Esophagus squamous epithelium (tissue), 5 donors: ENCODE results near the gene TGFB1. TPM values are rescaled to one million over a fixed set of nuclear protein-coding genes. Genes with fewer than 3 reads are reported as not detected.
"Not testable (repeated sequence)": the region's sequence is repeated elsewhere in the genome, so short reads cannot be mapped to it uniquely, and the experiment has no call there.

ENCODE experiments used
- DNase-seq: peaks from one replicate; lab custom pipeline; 2025; lab: John Stamatoyannopoulos, UW
- H3K27ac ChIP-seq, 4 donors: fragments of 200-600 bp; sonication (generic); one replicate each; pipeline ENCODE4 v1.5.1; 2016 to 2019; ENCODE audit warnings: mild to moderate bottlenecking in 1 of 4
- H3K27me3 ChIP-seq, 4 donors: fragments of 200-600 bp; sonication (generic); 1 replicate in 3 of 4; 2 replicates in 1 of 4; pipeline versions ENCODE4 v1.5.1 to v1.6.0; 2017 to 2021; ENCODE audit warnings: antibody characterized with exemption in 1 of 4
- H3K36me3 ChIP-seq, 3 donors: fragments of 200-600 bp; sonication (generic); one replicate each; pipeline ENCODE4 v1.5.1; 2016 to 2019
- H3K4me1 ChIP-seq, 3 donors: fragments of 200-600 bp; sonication (generic); one replicate each; pipeline ENCODE4 v1.5.1; 2017 to 2019
- H3K4me3 ChIP-seq, 4 donors: fragments of 200-600 bp; sonication (generic); 1 replicate in 3 of 4; 2 replicates in 1 of 4; pipeline ENCODE4 v1.5.1; 2016 to 2019; ENCODE audit warnings: mild to moderate bottlenecking in 2 of 4, moderate library complexity in 1 of 4
- H3K9me3 ChIP-seq, 3 donors: fragments of 200-600 bp; sonication (generic); one replicate each; pipeline ENCODE4 v1.5.1; 2016 to 2019
- CTCF ChIP-seq, 6 experiments: fragments of 450-650 bp in 4 of 6; fragments of 200-600 bp in 2 of 6; sonication (generic) in 2 of 6; IDR thresholded peaks; one replicate each; pipeline ENCODE4 v1.5.1; 2016 to 2019; ENCODE audit warnings: antibody characterized with exemption in 6 of 6, mild to moderate bottlenecking in 4 of 6, moderate library complexity in 4 of 6
- POLR2A ChIP-seq, 4 donors: fragments of 450-650 bp; IDR thresholded peaks; one replicate each; pipeline ENCODE4 v1.6.1; 2017; ENCODE audit warnings: antibody characterized with exemption in 4 of 4, mild to moderate bottlenecking in 4 of 4, moderate library complexity in 3 of 4
- WGBS, 2 donors: methylation state at CpG; one replicate each; pipeline ENCODE4 v1.1.5; 2018; 5-methylcytosine and 5-hydroxymethylcytosine counted together
- intact Hi-C: fragments of 100-400 bp; cut with DNase I; formaldehyde crosslinking; loops from one replicate; pipeline ENCODE4 v1.15.0; 2022
- total RNA-seq, 4 donors: library from RNA; depleted of rRNA; stranded (reverse); fragments of >200 nt; gene quantifications; one replicate each; pipeline ENCODE4 v1.1.0, GENCODE V29; 2016
- donor health status: DM: yes; HTN: yes; CAD: no.

TGFB1 gene
- total RNA-seq, 4 donors from 2014 or later, result 13.6 to 36.2 (median 31.9) TPM

GRCh38 chr19:41372501-41372900, 18.8 kb upstream of the TGFB1 start:
- H3K27me3 ChIP-seq, result no peaks in the 10 kb centered on the region
- H3K4me3 ChIP-seq, result no peak overlapping the region
- no peak overlapping the region for H3K27ac ChIP-seq
- H3K9me3 ChIP-seq, result no peaks in the 10 kb centered on the region
- H3K4me1 ChIP-seq, result peaks cover 24 to 57% (median 30%) of the 10 kb centered on the region in 3 donors
- TF ChIP-seq CTCF (IDR thresholded peaks at IDR 0.05) (no peak), POLR2A (IDR thresholded peaks at IDR 0.05) (no peak)
- intact Hi-C loops, result no loop called here
- 63 to 64% methylated on average over 2 of the region's 2 CpGs for WGBS, 2 donors
- H3K36me3 ChIP-seq, result no peaks in the 10 kb centered on the region
- no peak for DNase-seq

- WGBS, 2 donors, result 89 to 96% methylated on average over 8 of the region's 8 CpGs
Measured at GRCh38 chr19:41371541-41371940, 17.8 kb upstream of the TGFB1 start.

GRCh38 chr19:41371119-41371518, 17.4 kb upstream of the TGFB1 start:
- H3K4me3 ChIP-seq, DNase-seq, H3K27ac ChIP-seq, H3K9me3 ChIP-seq, H3K27me3 ChIP-seq, H3K36me3 ChIP-seq, intact Hi-C loops: not testable (repeated sequence)
- peaks cover 17 to 49% (median 31%) of the 10 kb centered on the region in 3 donors for H3K4me1 ChIP-seq
- WGBS, 2 donors, result 64 to 69% methylated on average over 5 of the region's 5 CpGs

More at GRCh38 chr19:41371541-41371940, 17.8 kb upstream of the TGFB1 start:
- no peak for TF ChIP-seq POLR2A (IDR thresholded peaks at IDR 0.05)
- no peak for TF ChIP-seq CTCF (IDR thresholded peaks at IDR 0.05)
- no peaks in the 10 kb centered on the region for H3K27me3 ChIP-seq
- H3K9me3 ChIP-seq, result no peaks in the 10 kb centered on the region
- H3K27ac ChIP-seq, result no peak overlapping the region
- H3K4me3 ChIP-seq, result no peak overlapping the region
- intact Hi-C loops, result no loop called here
- no peaks in the 10 kb centered on the region for H3K36me3 ChIP-seq
- peaks cover 17 to 53% (median 31%) of the 10 kb centered on the region in 3 donors for H3K4me1 ChIP-seq
- DNase-seq, result no peak

- peaks cover 10 to 42% (median 24%) of the 10 kb centered on the region in 3 donors for H3K4me1 ChIP-seq
- H3K9me3 ChIP-seq, result no peaks in the 10 kb centered on the region
- no peaks in the 10 kb centered on the region for H3K27me3 ChIP-seq
- no peaks in the 10 kb centered on the region for H3K36me3 ChIP-seq
- H3K4me3 ChIP-seq, result no peak overlapping the region
- DNase-seq, result no peak
- WGBS, 2 donors, result 85 to 97% methylated on average over 2 of the region's 2 CpGs
- TF ChIP-seq CTCF (IDR thresholded peaks at IDR 0.05), result no peak
- intact Hi-C loops, result no loop called here
- no peak overlapping the region for H3K27ac ChIP-seq
Measured at GRCh38 chr19:41369769-41370168, 16.0 kb upstream of the TGFB1 start.

GRCh38 chr19:41367848-41368301, 14.2 kb upstream of the TGFB1 start:
- H3K27ac ChIP-seq, result peak overlapping the region; percentile 2 to 65 (median 48)
- intact Hi-C loops, result no loop called here
- WGBS, 2 donors, result 36 to 52% methylated on average over 6 of the region's 6 CpGs
- DNase-seq, result no peak
- no peaks in the 10 kb centered on the region for H3K27me3 ChIP-seq
- H3K9me3 ChIP-seq, result no peaks in the 10 kb centered on the region
- TF ChIP-seq POLR2A (IDR thresholded peaks at IDR 0.05) (no peak), CTCF (IDR thresholded peaks at IDR 0.05) (no peak)
- H3K36me3 ChIP-seq, result no peaks in the 10 kb centered on the region
- H3K4me3 ChIP-seq, result no peak overlapping the region
- peaks cover 3 to 42% (median 20%) of the 10 kb centered on the region in 3 donors for H3K4me1 ChIP-seq

GRCh38 chr19:41366089-41366488, 12.4 kb upstream of the TGFB1 start:
- DNase-seq, result no peak
- H3K4me1 ChIP-seq, result peaks cover 3 to 51% (median 22%) of the 10 kb centered on the region in 3 donors
- no peaks in the 10 kb centered on the region for H3K27me3 ChIP-seq
- peak in 1 of 6 experiments; percentile 27 for TF ChIP-seq CTCF (IDR thresholded peaks at IDR 0.05)
- TF ChIP-seq POLR2A (IDR thresholded peaks at IDR 0.05), result no peak
- 88 to 92% methylated on average over 1 of the region's 1 CpG for WGBS, 2 donors
- H3K36me3 ChIP-seq, result no peaks in the 10 kb centered on the region
- no peak overlapping the region for H3K27ac ChIP-seq
- intact Hi-C loops, result no loop called here
- no peak overlapping the region for H3K4me3 ChIP-seq
- H3K9me3 ChIP-seq, result no peaks in the 10 kb centered on the region
